Ovary (tissue), 9 donors: ENCODE data around the gene GDA. TPM values are rescaled to one million over a fixed set of nuclear protein-coding genes. Genes with fewer than 3 reads are reported as not detected.

ENCODE experiments used
- DNase-seq, 5 donors: peaks; one replicate each; pipeline ENCODE4 v3.0.0-alpha.2; 2019 to 2020
- H3K27ac ChIP-seq, 2 donors: fragments of 200-600 bp; one replicate each; pipeline versions ENCODE4 v1.5.1 to v1.8.0; 2019 to 2022
- H3K27me3 ChIP-seq: fragments of 200-600 bp; one replicate; pipeline ENCODE4 v1.8.0; 2022
- H3K36me3 ChIP-seq: fragments of 200-600 bp; sonication (generic); one replicate; pipeline ENCODE4 v1.5.1; 2019
- H3K4me1 ChIP-seq: one replicate; pipeline ENCODE4 v1.8.1; 2013; ENCODE audit warnings: mild to moderate bottlenecking, moderate library complexity; ENCODE audit not compliant: insufficient read depth
- H3K4me3 ChIP-seq: fragments of 200-600 bp; sonication (generic); one replicate; pipeline ENCODE4 v1.5.1; 2017
- H3K9me3 ChIP-seq, 2 donors: fragments of 200-600 bp in 1 of 2; sonication (generic) in 1 of 2; one replicate each; pipeline versions ENCODE4 v1.5.1 to v1.8.1; 2013 to 2019; ENCODE audit warnings: mild to moderate bottlenecking in 1 of 2, moderate library complexity in 1 of 2
- CTCF ChIP-seq, 3 donors: fragments of 450-650 bp in 2 of 3; fragments of 200-600 bp in 1 of 3; IDR thresholded peaks; one replicate each; pipeline versions ENCODE4 v1.5.1 to v1.8.0; 2016 to 2022; ENCODE audit warnings: antibody characterized with exemption in 3 of 3, mild to moderate bottlenecking in 1 of 3
- EP300 ChIP-seq: sonication (generic); formaldehyde crosslinking; IDR thresholded peaks from one replicate; pipeline ENCODE4 v1.6.1; 2017; ENCODE audit warnings: antibody characterized with exemption
- POLR2A ChIP-seq: fragments of 450-650 bp; IDR thresholded peaks from one replicate; pipeline ENCODE4 v1.6.1; 2017; ENCODE audit warnings: antibody characterized with exemption, mild to moderate bottlenecking, moderate library complexity
- WGBS, 3 donors: extraction: QIAGEN DNeasy Blood & Tissue Kit in 1 of 3; methylation state at CpG; one replicate each; pipeline versions ENCODE4 v1.1.5 to v1.1.7; 2013 to 2017; 5-methylcytosine and 5-hydroxymethylcytosine counted together
- intact Hi-C, 4 donors: fragments of 100-400 bp; cut with DNase I; formaldehyde crosslinking; loops; one replicate each; pipeline versions ENCODE4 v1.11.0 to v1.15.1; 2022 to 2023
- polyA plus RNA-seq, 2 donors: library from polyadenylated mRNA; stranded (reverse); fragments of 200-250 nt in 1 of 2; fragments of 350-450 nt in 1 of 2; fragmentation: Illumina TruSeq in 1 of 2; extraction: RNeasy Lipid Tissue Mini Kit (QIAGEN cat#74804) in 1 of 2; gene quantifications; one replicate each; pipeline ENCODE4 v1.2.3, GENCODE V29; 2013 to 2014
- total RNA-seq, 7 donors: library from RNA; depleted of rRNA in 2 of 7; stranded (reverse); fragments of >200 nt in 2 of 7; fragmentation: NEBNext Ultra II Directional in 3 of 7; extraction: Animal tissue kit (Norgen Biotek cat#: 25700) in 3 of 7; gene quantifications; one replicate each; pipeline versions ENCODE4 v1.1.0 to v1.2.4, GENCODE V29; 2016 to 2023
- donor health status: DM: no; HTN: no; CAD: no; lungs with moderate emphysema.
- donor health status: DM: no; HTN: no; CAD: no.
- donor health status: Bipolar disorder and iron deficiency.
- donor health status: DM: yes; HTN: yes; CAD: no.
- donor health status: DM: no; HTN: no; CAD: no.
- donor health status: DM: yes; HTN: yes; CAD: no.

GDA gene
- total and polyA plus RNA-seq, 9 donors = 0.02 to 26.7 (median 0.31) TPM; not detected in 2

- H3K27me3 ChIP-seq = no peaks in the 10 kb centered on the region
- intact Hi-C loops = no loop called here
- H3K27ac ChIP-seq = no peak overlapping the region
- no peaks in the 10 kb centered on the region for H3K4me1 ChIP-seq
- TF ChIP-seq CTCF (IDR thresholded peaks at IDR 0.05) = no peak
- no peaks in the 10 kb centered on the region for H3K36me3 ChIP-seq
- H3K9me3 ChIP-seq = no peaks in the 10 kb centered on the region
- 90 to 91% (median 90%) methylated on average over 7 of the region's 7 CpGs for WGBS, 3 donors
- no peak overlapping the region for H3K4me3 ChIP-seq
- DNase-seq = no peak
Observed at GRCh38 chr9:72204062-72204461, 54.8 kb downstream of the GDA start.

- H3K4me1 ChIP-seq = no peaks in the 10 kb centered on the region
- no peaks in the 10 kb centered on the region for H3K27me3 ChIP-seq
- no peaks in the 10 kb centered on the region for H3K9me3 ChIP-seq
- TF ChIP-seq CTCF (IDR thresholded peaks at IDR 0.05) (no peak), EP300 (no peak), POLR2A (no peak)
- no peak overlapping the region for H3K4me3 ChIP-seq
- DNase-seq = no peak
- H3K27ac ChIP-seq = no peak overlapping the region
- intact Hi-C loops = no loop called here
- H3K36me3 ChIP-seq = no peaks in the 10 kb centered on the region
Observed at GRCh38 chr9:72205513-72205912, 56.3 kb downstream of the GDA start.

GRCh38 chr9:72207278-72207677 is 58.0 kb downstream of the GDA start:
- no peak for DNase-seq
- H3K4me3 ChIP-seq = no peak overlapping the region
- intact Hi-C loops = no loop called here
- H3K36me3 ChIP-seq = no peaks in the 10 kb centered on the region
- no peaks in the 10 kb centered on the region for H3K9me3 ChIP-seq
- no peaks in the 10 kb centered on the region for H3K4me1 ChIP-seq
- no peak overlapping the region for H3K27ac ChIP-seq
- no peaks in the 10 kb centered on the region for H3K27me3 ChIP-seq
- TF ChIP-seq POLR2A (no peak), CTCF (IDR thresholded peaks at IDR 0.05) (no peak), EP300 (no peak)

GRCh38 chr9:72210522-72210921 is 61.3 kb downstream of the GDA start:
- H3K27me3 ChIP-seq = no peaks in the 10 kb centered on the region
- 79 to 85% (median 80%) methylated on average over 6 of the region's 6 CpGs for WGBS, 3 donors
- intact Hi-C loops = no loop called here

More at GRCh38 chr9:72210522-72210921, 61.3 kb downstream of the GDA start:
- H3K4me1 ChIP-seq = no peaks in the 10 kb centered on the region
- no peak overlapping the region for H3K27ac ChIP-seq
- no peak for DNase-seq
- H3K36me3 ChIP-seq = no peaks in the 10 kb centered on the region
- H3K9me3 ChIP-seq = no peaks in the 10 kb centered on the region
- no peak for TF ChIP-seq EP300
- TF ChIP-seq CTCF (IDR thresholded peaks at IDR 0.05) = no peak
- no peak for TF ChIP-seq POLR2A
- H3K4me3 ChIP-seq = no peak overlapping the region
